Measurements from ENCODE around the gene CDH23. TPM values are rescaled to one million over a fixed set of nuclear protein-coding genes. Genes with fewer than 3 reads are reported as not detected.
A peak's percentile ranks its signal among the peaks of the same experiment; 100 is the strongest.

CDH23 gene
- total RNA-seq, 1 experiment from 2014 or later, result 0.14 TPM

GRCh38 chr10:71722849-71723248, 326.1 kb downstream of the CDH23 start:
- no peak for DNase-seq (ENCODE audit: low spot score)

GRCh38 chr10:71723311-71723710, 326.6 kb downstream of the CDH23 start:
- DNase-seq (ENCODE audit: low spot score), result no peak

- no peak for DNase-seq (ENCODE audit: low spot score)
These were observed 327.8 kb downstream of the CDH23 start for GRCh38 chr10:71724539-71724938.

- DNase-seq (ENCODE audit: low spot score), result no peak
These were observed 328.5 kb downstream of the CDH23 start for GRCh38 chr10:71725249-71725648.

GRCh38 chr10:71725998-71726579, 329.4 kb downstream of the CDH23 start:
- DNase-seq (ENCODE audit: low spot score), result no peak

- no peak for DNase-seq (ENCODE audit: low spot score)
These were observed 329.9 kb downstream of the CDH23 start for GRCh38 chr10:71726580-71727104.

GRCh38 chr10:71727105-71727737, 330.5 kb downstream of the CDH23 start:
- DNase-seq (ENCODE audit: low spot score), result no peak

- DNase-seq (ENCODE audit: low spot score), result peak; percentile 36
These were observed 331.3 kb downstream of the CDH23 start for GRCh38 chr10:71727738-71728737.

- peak; percentile 31 for DNase-seq (ENCODE audit: low spot score)
These were observed 332.5 kb downstream of the CDH23 start for GRCh38 chr10:71729161-71729636.

GRCh38 chr10:71731791-71732190, 335.1 kb downstream of the CDH23 start:
- DNase-seq (ENCODE audit: low spot score), result no peak

GRCh38 chr10:71734797-71735196, 338.1 kb downstream of the CDH23 start:
- no peak for DNase-seq (ENCODE audit: low spot score)

GRCh38 chr10:71735709-71736569, 339.2 kb downstream of the CDH23 start:
- no peak for DNase-seq (ENCODE audit: low spot score)

GRCh38 chr10:71736570-71736952, 339.8 kb downstream of the CDH23 start:
- no peak for DNase-seq (ENCODE audit: low spot score)

- DNase-seq (ENCODE audit: low spot score), result no peak
These were observed 340.5 kb downstream of the CDH23 start for GRCh38 chr10:71737001-71737833.

- no peak for DNase-seq (ENCODE audit: low spot score)
These were observed 341.1 kb downstream of the CDH23 start for GRCh38 chr10:71737834-71738197.

- DNase-seq (ENCODE audit: low spot score), result no peak
These were observed 342.7 kb downstream of the CDH23 start for GRCh38 chr10:71739358-71739900.

- DNase-seq (ENCODE audit: low spot score), result no peak
These were observed 343.4 kb downstream of the CDH23 start for GRCh38 chr10:71740069-71740653.

GRCh38 chr10:71741029-71741428, 344.3 kb downstream of the CDH23 start:
- DNase-seq (ENCODE audit: low spot score), result no peak

- no peak for DNase-seq (ENCODE audit: low spot score)
These were observed 345.0 kb downstream of the CDH23 start for GRCh38 chr10:71741671-71742070.

Data from A172 (cell line).